Epithelial cell of esophagus (primary cell): ENCODE results near the gene TCF7L2.

ENCODE experiments used
- DNase-seq: peaks from one replicate; pipeline ENCODE4 v3.0.0; 2010; ENCODE audit warnings: low read depth
- H3K4me3 ChIP-seq: 2 replicates; pipeline ENCODE4 v1.5.1; 2011; ENCODE audit warnings: mild to moderate bottlenecking, low read length, control low read depth
- CTCF ChIP-seq: IDR thresholded peaks from 2 replicates; pipeline ENCODE4 v1.5.1; 2011; ENCODE audit warnings: low read depth, mild to moderate bottlenecking, low read length, control low read depth, inconsistent platforms; ENCODE audit not compliant: insufficient read depth; ENCODE audit errors: missing control alignments

The TCF7L2 gene

GRCh38 chr10:113125612-113126011 is 175.6 kb downstream of the TCF7L2 start:
- no peak for TF ChIP-seq CTCF
- H3K4me3 ChIP-seq = no peak overlapping the region
- no peak for DNase-seq

- H3K4me3 ChIP-seq = peak overlapping the region; percentile 12
- peak; percentile 36 for TF ChIP-seq CTCF
- DNase-seq = peak; percentile 82
These were observed 176.5 kb downstream of the TCF7L2 start for GRCh38 chr10:113126229-113127201.

- no peak overlapping the region for H3K4me3 ChIP-seq
- no peak for TF ChIP-seq CTCF
- no peak for DNase-seq
These were observed 177.3 kb downstream of the TCF7L2 start for GRCh38 chr10:113127261-113127900.

- H3K4me3 ChIP-seq = no peak overlapping the region
- no peak for DNase-seq
- no peak for TF ChIP-seq CTCF
These were observed 177.8 kb downstream of the TCF7L2 start for GRCh38 chr10:113127901-113128283.

GRCh38 chr10:113128450-113129070 is 178.5 kb downstream of the TCF7L2 start:
- DNase-seq = no peak
- no peak for TF ChIP-seq CTCF
- no peak overlapping the region for H3K4me3 ChIP-seq

GRCh38 chr10:113129117-113129516 is 179.1 kb downstream of the TCF7L2 start:
- H3K4me3 ChIP-seq = no peak overlapping the region
- no peak for DNase-seq

More at GRCh38 chr10:113129117-113129516, 179.1 kb downstream of the TCF7L2 start:
- TF ChIP-seq CTCF = no peak
